Measurements from ENCODE around the gene GATA5.

- no peak for TF ChIP-seq EZH2 (IDR thresholded peaks at IDR 0.05)
- no peak for TF ChIP-seq POLR2AphosphoS5 (IDR thresholded peaks at IDR 0.05; ENCODE audit: borderline replicate concordance, low read depth, low read length)
- TF ChIP-seq FOXP2 (optimal IDR thresholded peaks at IDR 0.05; ENCODE audit: control extremely low read depth, extremely low read length, insufficient read depth) = no peak
Observed at GRCh38 chr20:62515280-62515679, 39.5 kb upstream of the GATA5 start.
